HuH-7 (cell line): ENCODE measurements around the gene MCAT.
A peak's percentile ranks its signal among the peaks of the same experiment; 100 is the strongest.
"Not testable (repeated sequence)": the region's sequence is repeated elsewhere in the genome, so short reads cannot be mapped to it uniquely, and the experiment has no call there.

Experiments
- DNase-seq: peaks from one replicate; pipeline ENCODE4 v3.0.0; 2011; ENCODE audit warnings: low spot score

The MCAT gene

DNA sequence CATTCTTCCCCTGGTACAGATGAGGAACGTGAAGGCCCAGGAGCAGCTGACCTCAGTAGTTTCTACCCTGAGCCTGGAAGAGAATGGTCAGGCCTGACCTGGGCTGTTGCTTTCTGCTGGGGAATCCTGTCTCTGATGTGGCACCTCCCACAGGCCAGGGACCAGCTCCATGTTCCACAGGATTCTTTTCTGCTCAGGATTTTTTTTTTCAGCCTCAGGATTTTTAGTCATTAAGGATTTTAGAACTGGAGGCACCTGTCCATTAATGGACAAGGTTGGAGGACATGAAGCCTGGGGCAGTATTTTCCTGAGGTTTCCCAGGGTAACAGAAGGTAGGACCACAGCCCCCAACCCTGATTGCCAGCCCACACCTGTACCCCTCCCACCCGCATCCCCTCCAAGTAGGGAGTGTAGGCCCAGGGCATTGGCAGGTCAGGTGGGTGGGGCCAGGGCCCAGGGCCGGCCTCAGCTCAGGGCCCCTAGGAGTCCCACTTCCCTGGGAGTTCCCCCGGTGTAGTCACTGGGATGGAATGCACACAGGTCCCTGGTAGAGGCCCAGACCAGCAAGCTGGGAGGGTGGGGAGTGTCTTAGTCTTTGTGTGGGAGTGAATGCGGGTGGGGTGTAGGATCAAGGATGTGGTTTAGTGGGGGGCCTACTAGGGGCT is 16.6 kb downstream of the MCAT start:
- DNase-seq, result peak; percentile 86

DNA sequence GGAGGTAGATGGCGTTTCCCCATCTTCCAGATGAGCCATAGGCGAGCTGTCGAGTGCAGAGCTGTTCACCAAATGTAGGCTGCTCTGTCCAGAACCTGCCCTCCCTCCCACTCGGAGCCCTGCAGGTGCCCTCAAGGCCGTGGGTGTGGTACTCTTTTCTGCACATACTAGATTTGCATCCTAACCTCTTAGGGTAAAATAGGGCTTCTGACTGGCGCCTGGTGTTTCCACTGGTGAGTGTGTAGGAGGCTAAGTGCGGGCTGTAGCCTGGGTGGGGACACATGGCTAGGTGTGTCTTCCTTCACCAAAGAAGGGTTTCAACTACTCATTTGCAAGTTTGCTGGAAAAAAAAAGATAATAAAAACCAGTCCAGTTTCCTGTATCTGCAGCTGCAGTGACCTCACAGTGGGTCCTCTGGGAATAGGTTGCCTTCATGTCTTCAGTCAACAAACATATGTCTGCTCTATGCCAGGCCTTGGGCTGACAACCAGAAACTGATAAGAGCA is 24.2 kb downstream of the MCAT start:
- DNase-seq, result no peak

DNA sequence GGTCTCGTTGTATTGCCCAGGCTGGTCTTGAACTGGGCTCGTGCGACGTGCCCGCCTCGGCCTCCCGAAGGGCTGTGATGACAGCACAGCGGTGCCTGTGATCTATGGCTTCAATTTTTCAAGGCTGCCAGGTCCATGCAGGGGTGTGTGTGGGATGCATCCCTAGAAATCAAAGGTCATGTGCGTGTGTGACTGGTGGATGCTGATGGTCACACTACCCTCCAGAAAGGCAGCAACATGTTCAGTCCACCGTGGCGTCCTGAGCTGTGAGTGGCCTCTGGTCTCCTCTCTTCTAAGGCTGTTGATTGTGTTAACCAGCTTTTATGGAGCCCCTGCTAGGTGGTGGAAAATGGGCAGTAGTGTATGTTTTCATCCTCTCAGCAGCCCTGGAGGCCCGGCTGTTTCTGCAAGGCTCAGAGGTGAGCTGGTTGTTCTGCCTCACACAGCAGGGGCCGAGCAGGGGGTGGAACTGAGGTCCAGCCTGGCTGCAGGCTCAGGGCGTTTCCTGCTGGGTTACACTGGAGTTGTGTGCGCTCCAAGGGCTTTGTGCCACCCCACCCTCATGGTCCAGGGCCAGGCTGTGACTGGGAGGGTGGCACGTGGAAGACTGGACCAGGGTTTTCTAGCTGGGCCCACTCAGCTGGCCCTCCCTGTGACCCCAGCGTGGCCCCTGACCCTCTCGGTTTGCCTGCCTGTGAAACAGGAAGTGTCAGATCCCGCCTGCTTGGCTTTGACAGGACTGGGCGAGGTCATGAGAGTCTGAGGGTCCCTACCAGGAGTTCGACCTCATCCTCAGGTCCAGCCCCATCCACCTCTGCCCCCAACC is 25.0 kb downstream of the MCAT start:
- DNase-seq, result no peak

DNA sequence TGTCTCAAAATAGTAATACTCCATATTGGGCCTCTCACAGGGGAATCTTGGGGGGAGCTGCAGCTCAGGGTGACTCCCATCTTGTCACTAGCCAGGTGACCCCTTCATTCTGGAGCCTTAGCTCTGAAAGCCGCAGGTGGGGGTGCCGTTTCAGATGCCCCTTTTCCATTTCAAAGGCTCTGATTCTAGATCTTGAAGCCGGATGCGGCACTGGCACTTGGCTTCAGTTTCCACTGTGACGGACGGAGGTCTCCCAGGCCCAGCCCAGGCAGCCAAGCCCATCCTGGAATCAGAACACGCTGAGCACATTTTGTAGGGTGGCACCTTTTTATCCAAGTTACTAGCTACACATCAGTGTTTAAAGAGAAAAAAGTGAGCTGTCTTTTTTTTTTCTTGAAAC is 26.3 kb downstream of the MCAT start:
- no peak for DNase-seq

DNA sequence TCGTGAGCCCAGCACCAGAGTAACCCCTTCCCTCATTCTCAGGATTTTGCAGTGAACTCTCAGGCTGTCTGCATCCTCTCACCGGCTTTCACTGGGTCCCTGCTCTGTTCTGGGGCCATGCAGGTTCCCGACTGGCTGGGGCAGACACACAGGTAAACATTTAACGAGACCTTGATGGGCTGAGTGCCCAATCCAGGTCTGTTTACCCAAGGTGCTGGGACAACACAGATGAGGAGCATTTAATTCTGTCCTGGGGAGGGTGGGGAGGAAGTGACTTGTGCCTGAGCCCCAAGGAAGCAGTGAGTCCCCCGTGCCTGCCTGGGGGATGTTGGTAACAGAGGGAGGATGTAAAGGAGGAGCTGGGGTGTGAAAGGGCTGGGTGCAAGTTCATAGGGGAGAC is 28.2 kb downstream of the MCAT start:
- DNase-seq, result no peak

DNA sequence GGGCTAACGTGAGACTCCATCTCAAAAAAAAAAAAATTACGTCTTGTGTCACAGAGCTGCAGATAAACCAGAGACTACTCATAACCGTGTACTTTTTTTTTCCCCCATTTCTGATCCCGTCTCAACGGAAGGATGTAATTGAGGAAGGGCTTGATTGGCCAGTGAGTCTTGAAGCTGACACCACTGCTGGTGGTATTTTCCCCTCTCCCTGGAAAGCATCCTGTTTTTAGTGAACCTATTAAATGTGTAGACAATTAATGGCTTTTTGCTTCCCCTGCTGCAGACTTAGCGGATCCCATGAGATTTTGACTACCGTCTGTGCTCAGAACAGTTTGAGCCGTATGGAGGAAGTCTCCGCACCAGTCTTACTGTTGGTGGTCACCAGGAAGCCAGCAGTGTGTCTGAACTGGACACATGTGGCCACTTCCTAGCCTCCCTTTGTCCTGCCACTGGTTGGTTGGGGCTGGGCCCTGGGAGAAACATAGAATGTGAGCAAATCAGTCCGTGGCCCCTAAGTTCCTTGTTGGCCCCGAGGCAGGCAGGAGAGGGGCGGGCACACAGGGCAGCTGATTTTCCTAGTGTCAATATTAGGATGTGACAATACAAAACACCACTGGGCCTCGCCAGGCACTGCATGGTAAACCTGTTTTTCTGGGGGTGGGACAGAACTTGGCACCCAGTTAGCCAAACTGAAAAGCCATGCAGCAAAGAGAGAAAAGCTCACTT is 29.5 kb downstream of the MCAT start:
- DNase-seq, result no peak

DNA sequence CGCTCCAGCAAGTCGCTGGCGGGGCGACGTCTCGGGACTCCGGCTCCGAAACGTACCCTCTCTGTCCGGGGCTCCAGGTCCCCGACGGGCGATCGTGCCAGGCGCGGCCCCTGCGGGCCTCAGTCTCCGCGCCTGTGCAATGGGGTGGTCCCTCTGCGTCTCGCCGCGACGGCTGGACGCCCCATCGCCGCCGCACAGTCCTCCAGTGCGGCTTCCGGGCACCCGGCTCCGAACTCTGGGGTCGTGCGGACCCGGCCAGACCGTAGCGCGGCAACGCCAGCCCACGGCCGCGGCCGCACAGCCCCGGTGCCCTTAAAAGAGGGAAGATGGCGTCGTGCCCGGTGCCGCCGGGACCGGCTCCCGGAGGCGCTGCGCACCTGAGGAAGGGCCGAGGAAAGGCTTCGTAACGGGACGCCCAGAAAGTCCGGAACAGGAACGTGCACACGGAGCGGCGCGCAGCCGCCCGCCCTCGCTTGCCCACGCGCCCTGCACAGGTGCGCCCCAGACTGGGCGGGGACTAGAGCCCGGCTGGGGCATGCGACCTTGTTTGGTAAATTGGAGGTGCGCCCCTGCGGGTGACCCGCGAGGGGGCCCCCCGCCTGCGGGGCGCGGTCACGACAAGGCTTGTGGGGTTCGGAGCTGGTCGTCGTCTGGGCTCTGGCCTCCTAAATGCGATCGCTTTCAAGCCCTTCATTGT is 32.1 kb downstream of the MCAT start:
- no peak for DNase-seq

DNA sequence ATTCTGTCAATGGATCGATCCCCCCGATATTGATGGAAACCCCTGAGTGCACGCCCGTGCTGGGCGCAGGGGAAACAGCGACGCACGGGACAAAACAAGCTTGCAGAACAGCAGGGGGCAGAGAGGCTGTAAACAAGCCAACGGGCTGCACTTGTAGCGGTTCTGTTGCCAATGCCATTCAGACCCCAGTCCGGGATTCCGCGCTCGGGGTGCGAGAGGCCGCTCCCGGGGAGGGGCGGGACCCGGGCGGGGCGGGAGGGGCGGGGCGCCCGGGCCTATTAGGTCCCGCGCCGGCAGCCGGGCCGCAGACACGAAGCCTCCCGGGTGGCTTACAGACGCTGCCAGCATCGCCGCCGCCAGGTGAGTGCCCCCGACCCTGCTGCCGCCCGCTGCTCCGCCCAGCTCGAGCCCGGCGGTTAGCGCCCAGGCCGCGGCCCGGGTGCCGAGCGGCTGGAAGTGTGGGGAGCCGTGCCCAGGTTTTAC is 32.7 kb downstream of the MCAT start, which contains the start of gene BIK:
BIK (plus strand) TSS at position 307 of the 483 bp plus-strand sequence. CDS start 13,273 bp downstream, outside the sequence.
- peak; percentile 72 for DNase-seq

DNA sequence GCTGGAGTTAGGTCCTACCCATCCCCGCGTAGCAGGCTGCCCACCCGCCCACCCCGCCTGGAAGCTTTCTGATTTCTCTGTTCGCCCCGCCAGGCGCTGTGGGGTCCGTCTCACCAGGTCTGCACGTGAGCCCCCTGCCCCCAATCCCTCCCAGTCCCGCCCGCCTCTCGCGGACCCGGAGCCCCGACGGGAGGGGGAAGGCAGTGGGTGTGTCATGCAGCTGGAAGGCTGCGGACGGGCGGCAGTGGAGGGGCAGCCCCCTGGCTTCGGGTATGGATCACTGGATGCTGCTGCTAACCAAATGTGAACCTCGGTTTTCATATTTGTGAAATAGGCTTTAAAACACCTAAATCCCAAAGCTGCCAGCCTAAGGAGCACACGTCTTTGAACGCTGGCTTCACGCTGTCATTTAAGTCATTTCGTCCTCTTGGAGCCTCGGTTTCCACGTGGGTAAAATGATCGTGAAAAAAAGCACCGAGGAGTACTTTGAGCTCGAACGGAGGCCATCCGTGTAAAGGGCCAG is 33.2 kb downstream of the MCAT start:
- no peak for DNase-seq

DNA sequence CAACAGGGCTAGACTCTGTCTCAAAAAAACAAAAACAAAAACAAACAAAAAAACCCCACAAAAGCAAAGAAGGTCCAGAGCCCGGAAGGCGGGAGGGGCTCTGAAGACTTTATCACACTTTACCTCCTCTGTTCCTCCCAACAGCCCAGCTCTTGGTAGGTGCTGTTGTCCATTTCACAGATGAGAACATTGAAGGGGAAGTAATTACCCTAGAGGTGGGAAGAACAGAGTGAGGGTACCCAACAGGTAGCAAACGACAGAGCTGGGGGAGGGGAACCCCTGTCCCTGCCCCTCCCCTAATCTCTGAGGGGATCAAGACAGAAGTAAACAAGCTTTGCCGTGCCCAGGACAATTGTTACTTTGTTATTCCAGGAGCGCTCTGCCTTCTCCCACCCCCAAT is 33.7 kb downstream of the MCAT start:
- DNase-seq, result no peak

DNA sequence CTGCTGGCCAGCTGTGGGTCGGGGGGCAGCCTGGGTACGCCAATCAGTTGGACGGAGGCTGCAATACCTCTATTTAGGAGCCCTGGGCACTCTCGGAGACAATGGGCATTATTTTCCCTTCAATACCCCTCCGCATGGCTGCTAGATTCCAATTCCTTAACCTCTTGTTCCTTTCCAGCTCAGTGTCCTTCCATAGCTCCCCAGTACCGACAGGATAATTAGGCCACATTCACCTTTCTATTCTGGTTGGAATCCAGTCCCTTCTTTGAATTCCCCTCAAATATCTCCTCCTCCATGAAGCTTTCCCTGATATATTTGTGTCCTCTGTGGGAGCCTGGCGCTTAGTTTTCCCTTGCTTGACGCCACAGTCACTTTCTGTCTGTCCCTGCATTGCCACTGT is 36.9 kb downstream of the MCAT start:
- no peak for DNase-seq

DNA sequence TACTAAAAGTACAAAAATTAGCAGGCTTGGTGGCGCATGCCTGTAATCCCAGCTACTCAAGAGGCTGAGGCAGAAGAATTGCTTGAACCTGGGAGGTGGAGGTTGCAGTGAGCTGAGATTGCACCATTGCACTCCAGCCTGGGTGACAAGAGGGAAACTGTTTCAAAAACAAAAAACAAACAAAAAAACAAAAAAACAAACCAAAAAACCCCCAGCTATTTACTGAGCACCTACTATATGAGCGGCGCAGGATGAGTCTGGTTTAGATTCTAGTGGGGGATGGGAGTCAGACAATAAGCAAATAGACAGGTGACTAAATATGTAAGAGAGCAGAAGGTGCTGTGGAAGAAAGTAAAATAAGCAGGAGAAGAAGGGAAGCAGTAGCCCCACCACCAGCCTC is 38.2 kb downstream of the MCAT start:
- not testable (repeated sequence) for DNase-seq

DNA sequence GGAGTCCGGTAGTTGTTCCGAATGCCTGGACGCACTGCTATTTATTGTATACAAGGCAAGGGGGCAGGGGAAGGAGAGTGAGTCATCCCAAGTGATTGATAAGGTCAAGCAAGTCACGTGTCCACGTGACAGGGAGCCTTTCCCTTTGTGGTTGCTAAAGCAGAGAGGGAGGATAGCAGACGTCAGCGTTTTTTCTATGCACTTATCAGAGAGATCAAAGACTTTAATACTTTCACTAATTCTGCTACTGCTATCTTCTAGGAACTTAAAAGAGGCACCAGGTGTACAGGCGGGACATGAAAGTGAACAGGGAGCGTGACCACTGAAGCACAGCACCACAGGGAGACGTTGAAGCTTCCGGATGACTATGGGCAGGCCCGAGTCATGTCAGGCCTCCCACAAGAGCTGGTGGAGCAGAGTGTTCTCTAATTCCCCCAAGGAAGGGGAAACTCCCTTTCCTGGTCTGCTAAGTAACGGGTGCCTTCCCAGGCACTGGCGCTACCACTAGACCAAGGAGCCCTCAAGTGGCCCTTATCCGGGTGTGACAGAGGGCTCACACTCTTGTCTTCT is 39.1 kb downstream of the MCAT start:
- not testable (repeated sequence) for DNase-seq

DNA sequence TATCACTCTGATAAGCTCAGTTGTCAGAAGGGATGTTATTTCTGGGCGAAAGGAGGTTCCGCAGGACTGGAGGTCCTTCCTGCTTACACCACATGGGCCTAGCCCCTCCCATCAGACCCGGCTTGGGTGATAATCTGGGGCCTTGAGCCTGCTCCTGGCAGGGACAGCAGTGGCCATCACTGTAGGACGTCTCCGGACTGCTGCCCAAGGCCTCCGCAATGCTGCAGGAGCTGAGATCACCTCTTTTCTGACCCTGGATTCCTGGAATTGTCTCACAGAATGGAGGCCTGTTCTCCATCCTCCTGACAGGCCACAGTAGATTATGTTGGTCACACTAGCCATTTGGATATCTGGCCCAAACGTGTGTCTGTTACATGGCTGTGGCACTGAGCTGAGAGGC is 41.9 kb downstream of the MCAT start:
- no peak for DNase-seq

DNA sequence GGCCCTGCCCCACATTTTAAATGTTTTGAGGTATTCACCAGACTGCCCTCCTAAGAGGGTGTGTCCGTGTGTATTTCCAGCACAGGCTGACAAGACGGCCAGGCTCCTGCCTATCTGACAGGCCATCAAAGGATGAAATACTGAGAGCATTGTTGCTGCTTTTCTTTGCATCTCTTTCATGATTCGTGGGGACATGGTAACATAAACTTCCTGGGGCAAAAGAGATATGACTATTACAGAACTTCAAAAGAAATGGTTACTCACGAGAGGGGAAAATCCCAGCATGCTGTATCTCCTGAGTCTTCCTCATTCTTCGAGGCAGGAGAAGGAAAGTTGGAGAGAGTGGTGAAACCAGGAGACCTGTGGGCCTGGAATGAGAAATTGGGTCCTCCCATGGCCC is 43.0 kb downstream of the MCAT start:
- no peak for DNase-seq

DNA sequence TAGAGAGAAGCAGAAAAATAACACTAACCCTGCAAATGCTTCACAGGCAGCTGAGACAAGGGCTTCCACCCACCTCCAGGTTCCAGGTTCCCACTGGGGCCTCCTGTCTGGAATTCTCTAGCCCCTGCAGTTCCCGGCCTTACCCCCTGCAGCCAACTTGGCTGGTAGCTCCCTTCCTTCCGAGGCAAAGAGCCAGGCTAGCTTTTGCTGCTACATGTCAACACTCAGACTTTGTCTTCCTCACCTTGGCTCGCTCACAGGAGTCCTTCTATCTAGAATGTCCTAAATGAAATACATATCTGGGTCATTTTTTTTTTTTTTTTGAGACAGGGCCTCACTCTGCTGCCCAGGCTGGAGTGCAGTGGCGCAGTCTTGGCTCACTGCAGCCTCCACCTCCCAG is 44.1 kb downstream of the MCAT start:
- DNase-seq, result no peak

DNA sequence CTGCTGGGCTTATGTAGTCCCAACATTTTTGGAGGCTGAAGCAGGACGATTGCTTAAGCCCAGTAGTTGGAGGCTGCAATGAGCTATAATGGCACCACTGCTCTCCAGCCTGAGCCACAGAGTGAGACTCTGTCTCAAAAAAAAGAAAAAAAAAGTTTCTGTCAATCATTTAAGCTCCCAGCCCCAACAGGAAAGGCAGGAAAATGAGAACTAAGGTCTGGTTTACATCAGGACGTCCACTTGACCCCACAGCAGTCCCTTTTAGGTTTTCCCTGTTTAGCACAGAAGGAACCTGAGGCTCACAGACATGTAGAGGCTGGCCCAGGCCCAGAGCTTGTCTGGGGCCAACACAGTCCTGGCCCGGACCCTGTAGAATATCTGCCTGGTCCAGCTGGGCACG is 44.8 kb downstream of the MCAT start:
- DNase-seq, result no peak

DNA sequence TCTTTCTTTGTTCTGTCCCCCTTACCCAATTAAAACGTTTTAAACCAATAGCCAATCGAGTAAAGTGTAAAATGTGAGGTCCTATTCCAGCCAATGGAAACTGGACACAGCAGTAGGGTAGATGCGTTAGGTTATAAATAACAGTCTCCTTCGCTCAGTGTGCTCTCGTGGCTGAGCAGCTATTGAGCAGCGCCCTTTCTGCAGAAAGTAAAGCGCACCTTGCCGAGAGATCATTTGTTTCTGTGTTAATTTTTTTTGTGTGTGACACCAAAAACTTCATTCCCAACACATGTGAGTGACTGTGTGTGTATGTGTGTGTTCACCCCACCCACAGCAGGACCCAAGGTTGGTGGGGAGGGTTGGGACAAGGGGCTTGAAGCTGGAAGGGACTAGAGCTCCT is 46.8 kb downstream of the MCAT start:
- no peak for DNase-seq

DNA sequence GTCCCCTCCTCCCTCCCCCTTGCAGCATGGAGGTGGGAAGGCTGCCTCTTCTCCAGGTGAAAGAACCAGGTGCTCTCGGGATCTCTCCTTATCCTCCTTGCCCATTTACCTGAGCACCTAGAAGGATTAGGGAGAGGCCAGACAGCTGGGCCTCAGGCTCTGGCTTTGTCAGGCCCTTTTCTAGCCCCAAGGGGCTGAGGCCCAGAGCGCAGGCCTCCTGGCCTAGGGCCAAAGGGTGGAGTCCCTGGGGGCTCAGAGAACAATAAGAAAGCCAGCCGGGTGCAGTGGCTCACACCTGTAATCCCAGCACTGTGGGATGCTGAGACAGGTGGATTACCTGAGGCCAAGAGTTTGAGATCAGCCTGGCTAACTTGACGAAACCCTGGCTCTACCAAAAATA is 48.6 kb downstream of the MCAT start:
- no peak for DNase-seq

DNA sequence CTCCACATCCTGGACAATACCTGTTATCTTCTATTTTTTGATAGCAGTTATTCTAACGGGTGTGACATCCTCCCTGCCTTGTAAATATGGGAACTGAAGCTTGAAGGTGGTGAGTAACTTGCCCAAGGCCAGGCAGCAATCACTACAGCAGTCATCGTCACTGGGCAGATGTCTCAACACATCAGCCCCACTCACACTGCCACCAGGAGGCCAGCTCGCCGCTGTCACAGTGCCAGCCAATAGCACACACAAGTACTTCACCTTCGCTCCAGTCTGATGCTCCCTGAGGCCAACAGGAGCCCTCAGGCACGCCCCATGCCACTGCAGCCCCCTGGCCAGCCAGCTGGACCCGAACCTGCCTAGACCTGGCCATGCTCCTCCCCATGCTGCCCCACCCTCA is 49.1 kb downstream of the MCAT start:
- DNase-seq, result no peak

DNA sequence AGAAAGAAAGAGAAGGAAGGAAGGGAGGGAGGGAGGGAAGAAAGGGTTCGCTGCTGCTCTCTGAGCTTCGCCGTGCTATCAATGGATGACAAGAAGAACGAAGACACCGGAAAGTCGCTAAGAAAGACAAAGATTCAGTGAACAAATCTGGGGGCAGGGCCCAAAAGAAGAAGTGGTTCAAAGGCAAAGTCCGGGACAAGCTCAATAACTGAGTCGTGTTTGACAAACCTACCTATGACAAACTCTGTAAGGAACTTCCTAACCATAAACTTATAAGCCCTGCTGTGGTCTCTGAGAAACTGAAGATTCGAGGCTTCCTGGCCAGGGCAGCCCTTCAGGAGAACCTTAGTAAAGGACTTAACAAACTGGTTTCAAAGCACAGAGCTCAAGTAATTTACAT is 51.1 kb downstream of the MCAT start:
- DNase-seq, result no peak
